ENCODE measurements around the gene SLC35E2B. TPM values are rescaled to one million over a fixed set of nuclear protein-coding genes. Genes with fewer than 3 reads are reported as not detected.
"Not testable (repeated sequence)": the region's sequence is repeated elsewhere in the genome, so short reads cannot be mapped to it uniquely, and the experiment has no call there.

Gene SLC35E2B
- total and polyA plus RNA-seq, 3 experiments from 2014 or later, result 29.7 to 47.5 (median 29.9) TPM

DNA sequence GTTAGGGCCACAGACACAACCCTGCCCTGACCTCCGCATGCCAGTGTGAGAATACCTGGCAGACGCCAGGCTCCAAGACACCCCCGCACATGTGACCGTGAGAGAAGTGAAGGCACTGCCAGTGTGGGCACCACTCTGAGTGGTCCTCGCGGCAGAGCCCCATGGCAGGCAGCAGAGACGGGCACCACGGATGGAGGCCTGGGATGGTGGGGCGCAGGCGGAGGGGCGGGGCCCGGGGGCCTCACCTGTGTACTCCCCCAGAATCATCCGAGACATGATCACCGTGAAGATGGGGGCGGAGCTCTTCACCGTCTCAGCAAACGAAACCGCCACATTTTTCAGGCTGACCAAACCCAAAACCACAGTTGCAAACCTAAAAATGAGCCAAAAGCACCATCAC lies 17.4 kb downstream of the SLC35E2B start:
- H3K9me3 Mint-ChIP-seq; DNase-seq; POLR2A ChIA-PET; H3K27ac ChIP-seq (ENCODE audit: low read depth, low read length); H3K27ac Mint-ChIP-seq; H3K27me3 Mint-ChIP-seq; CTCF ChIA-PET; H3K4me3 ChIP-seq (ENCODE audit: low read length); H3K36me3 ChIP-seq (ENCODE audit: insufficient read depth, low read length); H3K9me3 ChIP-seq (ENCODE audit: low read length); H3K4me3 Mint-ChIP-seq; H3K27me3 ChIP-seq (ENCODE audit: insufficient read depth, low read length, poor library complexity, severe bottlenecking): not testable (repeated sequence)
- peaks cover 15% of the 10 kb centered on the region for H3K4me1 ChIP-seq (ENCODE audit: insufficient read depth, low read length)
- peaks cover 0 to 34% (median 0%) of the 10 kb centered on the region in 3 donors for H3K36me3 Mint-ChIP-seq
- peaks cover 22 to 27% (median 25%) of the 10 kb centered on the region in 3 donors for H3K4me1 Mint-ChIP-seq

DNA sequence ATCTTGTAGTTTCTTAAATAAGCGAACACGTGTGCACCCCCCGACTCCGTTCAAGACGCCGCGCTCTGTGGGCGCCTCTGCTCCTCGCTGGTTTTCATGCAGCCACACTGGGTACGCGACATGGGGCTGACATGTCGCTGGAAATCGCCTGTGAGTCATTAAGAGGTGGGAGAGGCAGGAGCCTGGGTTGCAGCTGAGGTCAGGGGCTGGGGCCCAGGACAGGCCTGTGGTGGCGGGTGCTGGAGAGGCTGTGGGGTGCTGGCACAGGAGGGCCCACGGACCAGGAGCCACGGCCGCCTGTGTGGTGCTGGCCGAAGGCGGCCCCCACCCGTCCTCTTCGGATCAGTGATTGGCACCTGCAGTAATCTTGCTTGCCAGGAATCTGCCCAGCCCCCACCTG lies 17.8 kb downstream of the SLC35E2B start:
- DNase-seq; H3K4me3 ChIP-seq (ENCODE audit: low read length); H3K36me3 ChIP-seq (ENCODE audit: insufficient read depth, low read length); CTCF ChIA-PET; H3K27me3 ChIP-seq (ENCODE audit: insufficient read depth, low read length, poor library complexity, severe bottlenecking); H3K9me3 Mint-ChIP-seq; H3K27me3 Mint-ChIP-seq; H3K4me3 Mint-ChIP-seq; H3K27ac ChIP-seq (ENCODE audit: low read depth, low read length); H3K9me3 ChIP-seq (ENCODE audit: low read length); POLR2A ChIA-PET: not testable (repeated sequence)
- peaks cover 22 to 27% (median 25%) of the 10 kb centered on the region in 3 donors for H3K4me1 Mint-ChIP-seq
- H3K4me1 ChIP-seq (ENCODE audit: insufficient read depth, low read length), result peaks cover 15% of the 10 kb centered on the region
- H3K36me3 Mint-ChIP-seq, result peaks cover 0 to 37% (median 0%) of the 10 kb centered on the region in 3 donors
- H3K27ac Mint-ChIP-seq, result peak overlapping the region in 3 of 8 donors; percentile 82 to 84 (median 84)

DNA sequence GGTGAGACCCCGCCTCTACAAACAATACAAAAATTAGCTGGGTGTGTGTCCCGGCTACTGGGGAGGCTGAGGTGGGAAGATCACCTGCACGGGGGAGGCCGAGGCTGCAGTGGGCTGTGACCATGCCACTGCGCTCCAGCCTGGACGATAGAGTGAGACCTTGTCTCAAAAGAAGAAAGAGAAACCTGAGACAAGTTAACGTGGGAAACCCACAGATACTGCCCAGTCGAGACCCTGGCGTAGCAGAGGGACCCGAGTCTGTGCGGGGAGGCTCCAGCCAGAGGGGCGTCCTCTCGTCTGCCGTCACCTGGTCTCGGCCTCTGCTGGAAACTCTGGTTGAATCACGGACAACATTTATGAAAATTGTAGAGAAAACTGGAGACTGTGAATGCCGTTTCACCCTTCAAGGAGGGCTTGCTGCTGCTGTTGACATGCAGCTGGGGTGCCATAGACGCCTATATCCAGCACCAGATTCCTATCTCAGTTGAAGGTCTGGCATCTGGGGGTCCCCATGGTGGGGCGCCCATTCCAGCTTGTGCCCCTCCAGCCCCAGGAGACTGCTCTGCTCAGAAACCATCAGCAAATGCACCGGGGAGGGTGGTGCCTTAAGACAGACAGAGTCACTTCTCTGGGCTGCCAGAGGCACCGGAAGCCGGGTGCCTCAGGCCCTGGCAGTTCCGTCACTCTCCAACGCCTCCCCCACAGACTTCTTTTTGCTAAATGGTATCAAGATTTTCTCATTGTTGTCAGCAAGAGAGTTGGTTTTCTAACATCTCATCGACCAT lies 20.2 kb downstream of the SLC35E2B start:
- Mint-ChIP-seq H3K27me3 (no peaks in the 10 kb centered on the region), H3K27ac (peak overlapping the region in 1 of 8 donors; percentile 50), H3K4me3 (no peak overlapping the region), H3K9me3 (no peaks in the 10 kb centered on the region), H3K36me3 (peaks cover 2 to 49% (median 3%) of the 10 kb centered on the region in 3 donors), H3K4me1 (peaks cover 2 to 7% (median 6%) of the 10 kb centered on the region in 3 donors)
- H3K9me3 ChIP-seq (ENCODE audit: low read length), result no peaks in the 10 kb centered on the region
- ChIA-PET POLR2A (no interaction called here), CTCF (no interaction called here)
- no peaks in the 10 kb centered on the region for H3K4me1 ChIP-seq (ENCODE audit: insufficient read depth, low read length)
- no peaks in the 10 kb centered on the region for H3K27me3 ChIP-seq (ENCODE audit: insufficient read depth, low read length, poor library complexity, severe bottlenecking)
- H3K27ac ChIP-seq (ENCODE audit: low read depth, low read length), result no peak overlapping the region
- no peak overlapping the region for H3K4me3 ChIP-seq (ENCODE audit: low read length)
- no peak for DNase-seq
- H3K36me3 ChIP-seq (ENCODE audit: insufficient read depth, low read length), result no peaks in the 10 kb centered on the region

DNA sequence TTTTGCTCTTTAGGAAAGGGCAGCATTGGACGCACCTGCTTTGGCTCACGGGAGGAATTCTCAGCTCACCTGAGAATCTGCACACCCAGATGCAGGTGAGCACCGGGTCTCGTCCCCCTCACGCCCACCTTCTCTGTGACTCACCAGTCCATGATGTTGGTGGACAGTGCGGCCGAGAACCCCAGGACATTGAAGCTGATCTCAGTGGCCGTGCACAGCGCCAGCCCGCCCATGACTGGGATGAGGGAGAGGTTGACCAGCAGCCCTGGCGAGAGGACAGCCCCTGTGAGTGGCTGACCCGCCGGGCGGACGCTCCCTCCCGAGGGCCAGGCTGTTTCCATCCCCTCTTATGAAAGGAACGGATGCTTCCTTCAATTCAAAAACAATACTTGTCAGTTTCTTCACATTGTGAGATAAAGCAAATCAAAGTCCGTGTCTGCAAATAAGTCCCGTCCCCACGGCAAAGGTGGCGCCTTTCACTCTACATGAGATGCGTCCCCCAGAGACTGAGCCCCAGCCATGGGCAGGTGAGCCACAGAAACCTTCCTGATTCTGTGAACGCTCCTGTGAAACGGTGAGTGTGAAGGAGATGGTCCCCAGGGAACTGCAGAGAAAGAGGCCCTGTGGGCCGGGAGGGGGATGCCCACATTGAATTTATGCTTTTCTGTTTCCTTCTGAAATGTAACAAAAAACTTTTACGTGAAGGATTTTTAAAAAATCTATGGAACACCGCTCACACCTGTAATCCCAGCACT lies 21.1 kb downstream of the SLC35E2B start:
- Mint-ChIP-seq H3K4me3 (no peak overlapping the region), H3K9me3 (no peaks in the 10 kb centered on the region), H3K36me3 (peaks cover 3 to 51% (median 4%) of the 10 kb centered on the region in 3 donors), H3K27ac (peak overlapping the region in 4 of 8 donors; percentile 17 to 79 (median 58)), H3K27me3 (no peaks in the 10 kb centered on the region), H3K4me1 (peaks cover 0 to 6% (median 5%) of the 10 kb centered on the region in 3 donors)
- Histone ChIP-seq H3K36me3 (ENCODE audit: insufficient read depth, low read length) (no peaks in the 10 kb centered on the region), H3K4me3 (ENCODE audit: low read length) (no peak overlapping the region), H3K4me1 (ENCODE audit: insufficient read depth, low read length) (no peaks in the 10 kb centered on the region), H3K27ac (ENCODE audit: low read depth, low read length) (no peak overlapping the region), H3K9me3 (ENCODE audit: low read length) (no peaks in the 10 kb centered on the region), H3K27me3 (ENCODE audit: insufficient read depth, low read length, poor library complexity, severe bottlenecking) (no peaks in the 10 kb centered on the region)
- no peak for DNase-seq
- CTCF ChIA-PET, result no interaction called here
- POLR2A ChIA-PET, result no interaction called here

DNA sequence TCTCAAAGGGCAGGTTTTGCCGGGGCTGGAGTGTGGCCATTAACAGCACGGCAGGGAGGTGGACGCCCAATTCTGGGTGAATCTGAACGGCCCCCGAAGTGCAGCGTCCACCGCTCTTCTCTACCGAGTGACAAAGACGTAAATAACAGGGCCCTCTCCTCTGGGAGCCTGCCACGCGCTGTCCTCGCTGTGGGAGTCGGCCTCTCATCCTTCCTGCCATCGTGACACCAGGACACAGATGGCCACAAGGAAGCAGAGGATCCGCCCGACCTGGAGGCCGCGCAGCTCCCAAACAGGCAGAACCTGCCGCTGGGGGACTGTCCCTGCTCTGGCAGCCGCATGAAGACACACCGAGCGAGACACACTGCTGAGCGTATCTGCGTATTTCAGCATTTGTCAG lies 21.7 kb downstream of the SLC35E2B start:
- Histone ChIP-seq H3K27me3 (ENCODE audit: insufficient read depth, low read length, poor library complexity, severe bottlenecking) (no peaks in the 10 kb centered on the region), H3K36me3 (ENCODE audit: insufficient read depth, low read length) (peaks cover under 1% of the 10 kb centered on the region), H3K4me3 (ENCODE audit: low read length) (no peak overlapping the region), H3K4me1 (ENCODE audit: insufficient read depth, low read length) (no peaks in the 10 kb centered on the region), H3K9me3 (ENCODE audit: low read length) (no peaks in the 10 kb centered on the region), H3K27ac (ENCODE audit: low read depth, low read length) (no peak overlapping the region)
- ChIA-PET POLR2A (no interaction called here), CTCF (no interaction called here)
- Mint-ChIP-seq H3K27me3 (no peaks in the 10 kb centered on the region), H3K4me1 (peaks cover 0 to 6% (median 5%) of the 10 kb centered on the region in 3 donors), H3K27ac (peak overlapping the region in 1 of 8 donors; percentile 17), H3K9me3 (no peaks in the 10 kb centered on the region), H3K36me3 (peaks cover 3 to 58% (median 4%) of the 10 kb centered on the region in 3 donors), H3K4me3 (no peak overlapping the region)
- DNase-seq, result no peak

DNA sequence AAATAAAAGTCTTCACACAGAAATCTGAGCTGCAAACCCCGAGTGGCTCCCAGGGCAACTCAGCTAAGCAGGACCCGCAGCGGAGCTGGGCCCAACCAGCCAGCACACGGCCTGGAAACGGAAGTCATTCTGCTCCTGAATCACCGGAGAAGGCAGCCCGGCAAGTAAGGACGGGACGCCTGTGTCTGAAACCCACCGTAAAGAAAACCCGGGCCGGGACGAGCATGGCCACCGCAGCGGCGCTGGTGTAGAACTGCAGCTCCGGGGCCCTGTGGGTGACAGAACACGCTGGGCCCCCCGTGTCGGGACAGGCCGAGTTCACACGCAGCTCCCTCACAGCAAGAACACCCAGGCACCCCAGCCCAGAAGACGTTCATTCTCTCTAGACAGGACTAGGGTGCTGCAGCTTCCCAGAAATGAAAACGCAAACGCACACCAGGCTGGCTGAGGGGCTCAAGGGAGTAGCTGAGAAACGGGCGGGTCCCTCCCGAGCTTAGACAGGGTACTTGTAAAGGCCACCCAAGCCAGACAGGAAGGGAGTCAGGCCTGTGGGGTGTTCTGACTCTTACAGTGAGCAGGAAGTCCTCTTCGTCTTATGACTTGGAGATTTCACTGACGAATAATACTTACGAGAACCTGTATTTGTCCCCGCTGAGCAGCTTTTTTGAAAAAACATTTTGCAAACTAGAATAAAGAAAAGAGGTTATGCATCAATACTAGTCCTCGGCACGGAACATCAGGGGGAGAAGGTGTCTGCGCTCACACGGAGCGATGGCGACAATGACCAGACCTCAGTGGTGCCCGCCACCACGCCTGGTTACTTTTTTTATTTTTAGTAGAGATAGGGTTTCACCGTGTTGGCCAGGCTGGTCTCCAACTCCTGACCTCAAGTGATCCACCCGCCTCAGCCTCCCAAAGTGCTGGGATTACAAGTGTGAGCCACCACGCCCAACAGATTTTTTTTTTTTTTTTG lies 22.8 kb downstream of the SLC35E2B start:
- H3K27ac Mint-ChIP-seq, result peak overlapping the region in 2 of 8 donors; percentile 66 to 78
- Histone ChIP-seq H3K9me3 (ENCODE audit: low read length) (no peaks in the 10 kb centered on the region), H3K4me1 (ENCODE audit: insufficient read depth, low read length) (no peaks in the 10 kb centered on the region), H3K36me3 (ENCODE audit: insufficient read depth, low read length) (peaks cover 11% of the 10 kb centered on the region), H3K4me3 (ENCODE audit: low read length) (no peak overlapping the region), H3K27ac (ENCODE audit: low read depth, low read length) (no peak overlapping the region), H3K27me3 (ENCODE audit: insufficient read depth, low read length, poor library complexity, severe bottlenecking) (no peaks in the 10 kb centered on the region)
- peaks cover 3 to 63% (median 4%) of the 10 kb centered on the region in 3 donors for H3K36me3 Mint-ChIP-seq
- no peaks in the 10 kb centered on the region for H3K9me3 Mint-ChIP-seq
- CTCF ChIA-PET, result interaction anchor here (1.1 kb wide), 1 partner anchor 9 kb away, joined by 3 read pairs; no protein-coding TSS in a partner anchor
- H3K4me1 Mint-ChIP-seq, result peaks cover 0 to 5% (median 4%) of the 10 kb centered on the region in 3 donors
- POLR2A ChIA-PET, result no interaction called here
- no peaks in the 10 kb centered on the region for H3K27me3 Mint-ChIP-seq
- DNase-seq, result no peak
- no peak overlapping the region for H3K4me3 Mint-ChIP-seq

DNA sequence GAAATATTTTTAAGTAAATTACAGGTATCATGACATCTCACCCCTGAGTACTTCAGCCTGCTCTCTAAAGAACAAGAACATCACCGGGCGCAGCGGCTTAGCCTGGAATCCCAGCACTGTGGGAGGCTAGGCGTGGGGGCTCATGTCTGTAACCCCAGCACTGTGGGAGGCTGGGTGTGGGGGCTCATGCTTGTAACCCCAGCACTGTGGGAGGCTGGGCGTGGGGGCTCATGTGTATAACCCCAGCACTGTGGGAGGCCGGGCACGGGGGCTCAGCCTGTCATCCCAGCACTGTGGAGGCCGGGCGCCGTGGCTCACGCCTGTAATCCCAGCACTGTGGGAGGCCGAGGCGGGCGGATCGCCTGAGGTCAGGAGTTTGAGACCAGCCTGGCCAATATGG lies 26.1 kb downstream of the SLC35E2B start:
- H3K36me3 ChIP-seq (ENCODE audit: insufficient read depth, low read length), result peaks cover 11% of the 10 kb centered on the region
- Mint-ChIP-seq H3K27ac (peak overlapping the region in 1 of 8 donors; percentile 11), H3K36me3 (peaks cover 3 to 46% (median 4%) of the 10 kb centered on the region in 3 donors), H3K4me1 (peaks cover 3 to 7% (median 3%) of the 10 kb centered on the region in 3 donors), H3K9me3 (no peaks in the 10 kb centered on the region), H3K27me3 (no peaks in the 10 kb centered on the region), H3K4me3 (no peak overlapping the region)
- no peak overlapping the region for H3K27ac ChIP-seq (ENCODE audit: low read depth, low read length)
- CTCF ChIA-PET, result interaction anchor here (1.6 kb wide), 1 partner anchor 45 kb away, joined by 4 read pairs; no protein-coding TSS in a partner anchor
- H3K4me3 ChIP-seq (ENCODE audit: low read length), result no peak overlapping the region
- no peaks in the 10 kb centered on the region for H3K27me3 ChIP-seq (ENCODE audit: insufficient read depth, low read length, poor library complexity, severe bottlenecking)
- H3K9me3 ChIP-seq (ENCODE audit: low read length), result no peaks in the 10 kb centered on the region
- H3K4me1 ChIP-seq (ENCODE audit: insufficient read depth, low read length), result no peaks in the 10 kb centered on the region
- DNase-seq, result no peak
- POLR2A ChIA-PET, result no interaction called here

Measured in CD8-positive, alpha-beta memory T cell (primary cell).